Measurements from ENCODE around the gene UPF2.
"Not testable (repeated sequence)": the region's sequence is repeated elsewhere in the genome, so short reads cannot be mapped to it uniquely, and the experiment has no call there.

UPF2 gene

GRCh38 chr10:12042797-12043651 is at the start of gene UPF2:
Gene UPF2 (minus strand): TSS chr10:12042809. CDS start chr10:12035423, 7,386 bp downstream.
- peak; percentile 97 for DNase-seq

- DNase-seq = no peak
These were observed 48.8 kb upstream of the UPF2 start for GRCh38 chr10:12091421-12091820.

- no peak for DNase-seq
These were observed 46.3 kb upstream of the UPF2 start for GRCh38 chr10:12088919-12089318.

GRCh38 chr10:12081879-12082557 is 39.4 kb upstream of the UPF2 start:
- no peak for DNase-seq

- no peak for DNase-seq
These were observed 38.9 kb upstream of the UPF2 start for GRCh38 chr10:12081470-12081869.

- DNase-seq = peak; percentile 2
These were observed 35.1 kb upstream of the UPF2 start for GRCh38 chr10:12077580-12078180.

GRCh38 chr10:12073526-12073925 is 30.9 kb upstream of the UPF2 start:
- DNase-seq = no peak

- not testable (repeated sequence) for DNase-seq
These were observed 28.8 kb upstream of the UPF2 start for GRCh38 chr10:12071441-12071840.

GRCh38 chr10:12068449-12069269 is 26.1 kb upstream of the UPF2 start, which contains the start of gene DHTKD1:
Gene DHTKD1 (plus strand): TSS chr10:12068954. CDS start chr10:12069034, 80 bp downstream.
- peak; percentile 98 for DNase-seq

GRCh38 chr10:12067336-12067735 is 24.7 kb upstream of the UPF2 start:
- DNase-seq = no peak

GRCh38 chr10:12063483-12063818 is 20.8 kb upstream of the UPF2 start:
- no peak for DNase-seq

GRCh38 chr10:12062754-12063482 is 20.3 kb upstream of the UPF2 start:
- DNase-seq = no peak

GRCh38 chr10:12061124-12061523 is 18.5 kb upstream of the UPF2 start:
- DNase-seq = no peak

- DNase-seq = no peak
These were observed 14.1 kb upstream of the UPF2 start for GRCh38 chr10:12056748-12057147.

- no peak for DNase-seq
These were observed 13.1 kb upstream of the UPF2 start for GRCh38 chr10:12055732-12056131.

GRCh38 chr10:12051241-12051640 is 8.6 kb upstream of the UPF2 start:
- DNase-seq = no peak

- no peak for DNase-seq
These were observed 7.9 kb upstream of the UPF2 start for GRCh38 chr10:12050528-12050927.

- no peak for DNase-seq
These were observed 5.9 kb upstream of the UPF2 start for GRCh38 chr10:12048547-12048946.

GRCh38 chr10:12045596-12045995 is 3.0 kb upstream of the UPF2 start:
- DNase-seq = no peak

- peak; percentile 30 for DNase-seq
These were observed 206 bp downstream of the UPF2 start for GRCh38 chr10:12042409-12042796.

GRCh38 chr10:12041766-12042408 is 722 bp downstream of the UPF2 start:
- DNase-seq = no peak

Data from midbrain (tissue), 1 donor.